ENCODE measurements around the gene CELF3. TPM values are rescaled to one million over a fixed set of nuclear protein-coding genes. Genes with fewer than 3 reads are reported as not detected.

The CELF3 gene
- polyA plus RNA-seq, 1 of the 3 experiments (the other 2 are of a cell fraction), result 0.25 TPM

DNA sequence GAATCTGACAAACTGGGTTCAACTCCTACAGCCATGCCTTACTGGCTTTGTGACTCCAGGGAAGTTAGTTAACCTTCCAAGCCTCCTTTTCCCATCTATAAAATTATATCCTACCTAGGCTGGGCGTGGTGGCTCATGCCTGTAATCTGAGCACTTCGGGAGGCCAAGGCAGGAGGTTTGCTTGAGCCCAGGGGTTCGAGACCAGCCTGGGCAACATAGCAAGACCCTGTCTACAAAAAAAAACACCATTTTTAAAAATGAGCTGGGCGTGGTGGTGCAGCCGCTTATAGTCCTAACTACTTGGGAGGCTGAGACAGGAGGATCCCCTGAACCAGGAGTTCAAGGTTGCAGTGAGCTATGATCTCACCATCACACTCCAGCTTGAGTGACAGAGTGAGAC lies 15.1 kb downstream of the CELF3 start:
- Histone ChIP-seq H3F3A (replicated peaks; ENCODE audit: insufficient read depth) (no peaks in the 10 kb centered on the region), H3K36me3 (replicated peaks in 1 of 2; ENCODE audit: control insufficient read depth in 1 of 2, insufficient read depth in 2 of 2, low read length in 1 of 2) (peaks cover 11 to 41% of the 10 kb centered on the region in 2 experiments), H2AFZ (ENCODE audit: low read depth) (no peak overlapping the region), H3K27ac (ENCODE audit: low read depth in 2 of 2, low read length in 1 of 2) (no peak overlapping the region), H4K20me1 (ENCODE audit: insufficient read depth) (no peaks in the 10 kb centered on the region), H3K79me2 (ENCODE audit: insufficient read depth) (no peaks in the 10 kb centered on the region), H3K4me3 (ENCODE audit: low read depth in 2 of 2, low read length in 1 of 2) (no peak overlapping the region), H3K9me3 (no peaks in the 10 kb centered on the region), H3K4me1 (ENCODE audit: control insufficient read depth in 1 of 2, insufficient read depth in 2 of 2, low read depth in 1 of 2, low read length in 1 of 2) (no peaks in the 10 kb centered on the region), H3K27me3 (ENCODE audit: insufficient read depth) (no peaks in the 10 kb centered on the region), H3K9ac (no peak overlapping the region), H3K4me2 (no peak overlapping the region), H3K9me2 (no peaks in the 10 kb centered on the region)
- 95% methylated on average over 5 of the region's 5 CpGs for WGBS (ENCODE audit: low lambda C conversion rate)
- DNase-seq, result no peak
- ChIA-PET CTCF (interaction anchor here (0.7 to 1.3 kb wide), 3 partner anchors 14 to 33 kb away, joined by 3 to 5 read pairs (median 3); no protein-coding TSS in a partner anchor), POLR2A (no interaction called here)
- no peak for TF ChIP-seq FOSL2 (IDR thresholded peaks at IDR 0.05; ENCODE audit: borderline replicate concordance, low read depth)
- no peak for TF ChIP-seq FOXM1 (IDR thresholded peaks at IDR 0.05; ENCODE audit: low read depth)
- TF ChIP-seq TCF12 (IDR thresholded peaks at IDR 0.05), result no peak
- TF ChIP-seq RAD21 (IDR thresholded peaks at IDR 0.05; ENCODE audit: low read length), result no peak
- no peak for TF ChIP-seq YY1 (IDR thresholded peaks at IDR 0.05; ENCODE audit: low read depth)
- no peak for TF ChIP-seq ZBTB33 (IDR thresholded peaks at IDR 0.05; ENCODE audit: borderline replicate concordance, low read depth)
- TF ChIP-seq RFX5 (IDR thresholded peaks at IDR 0.05; ENCODE audit: low read length), result no peak
- no peak for TF ChIP-seq GATA2 (CRISPR knock-in tag; IDR thresholded peaks at IDR 0.05)
- TF ChIP-seq, protein P1, sequence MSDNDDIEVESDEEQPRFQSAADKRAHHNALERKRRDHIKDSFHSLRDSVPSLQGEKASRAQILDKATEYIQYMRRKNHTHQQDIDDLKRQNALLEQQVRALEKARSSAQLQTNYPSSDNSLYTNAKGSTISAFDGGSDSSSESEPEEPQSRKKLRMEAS (IDR thresholded peaks at IDR 0.05; ENCODE audit: low read depth), result no peak
- no peak for TF ChIP-seq JUND (IDR thresholded peaks at IDR 0.05)
- TF ChIP-seq, protein P2, sequence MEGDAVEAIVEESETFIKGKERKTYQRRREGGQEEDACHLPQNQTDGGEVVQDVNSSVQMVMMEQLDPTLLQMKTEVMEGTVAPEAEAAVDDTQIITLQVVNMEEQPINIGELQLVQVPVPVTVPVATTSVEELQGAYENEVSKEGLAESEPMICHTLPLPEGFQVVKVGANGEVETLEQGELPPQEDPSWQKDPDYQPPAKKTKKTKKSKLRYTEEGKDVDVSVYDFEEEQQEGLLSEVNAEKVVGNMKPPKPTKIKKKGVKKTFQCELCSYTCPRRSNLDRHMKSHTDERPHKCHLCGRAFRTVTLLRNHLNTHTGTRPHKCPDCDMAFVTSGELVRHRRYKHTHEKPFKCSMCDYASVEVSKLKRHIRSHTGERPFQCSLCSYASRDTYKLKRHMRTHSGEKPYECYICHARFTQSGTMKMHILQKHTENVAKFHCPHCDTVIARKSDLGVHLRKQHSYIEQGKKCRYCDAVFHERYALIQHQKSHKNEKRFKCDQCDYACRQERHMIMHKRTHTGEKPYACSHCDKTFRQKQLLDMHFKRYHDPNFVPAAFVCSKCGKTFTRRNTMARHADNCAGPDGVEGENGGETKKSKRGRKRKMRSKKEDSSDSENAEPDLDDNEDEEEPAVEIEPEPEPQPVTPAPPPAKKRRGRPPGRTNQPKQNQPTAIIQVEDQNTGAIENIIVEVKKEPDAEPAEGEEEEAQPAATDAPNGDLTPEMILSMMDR (IDR thresholded peaks at IDR 0.05), result no peak
- no peak for TF ChIP-seq RCOR1 (IDR thresholded peaks at IDR 0.05; ENCODE audit: low read length)
- TF ChIP-seq SMC3 (IDR thresholded peaks at IDR 0.05; ENCODE audit: low read depth, low read length), result no peak
- TF ChIP-seq TAF1 (IDR thresholded peaks at IDR 0.05; ENCODE audit: borderline replicate concordance, low read depth, low read length), result no peak
- TF ChIP-seq SIN3A (IDR thresholded peaks at IDR 0.05; ENCODE audit: borderline replicate concordance, low read depth, low read length), result no peak

Measured in SK-N-SH (cell line).